ENCODE data around the gene SACS.

DNA sequence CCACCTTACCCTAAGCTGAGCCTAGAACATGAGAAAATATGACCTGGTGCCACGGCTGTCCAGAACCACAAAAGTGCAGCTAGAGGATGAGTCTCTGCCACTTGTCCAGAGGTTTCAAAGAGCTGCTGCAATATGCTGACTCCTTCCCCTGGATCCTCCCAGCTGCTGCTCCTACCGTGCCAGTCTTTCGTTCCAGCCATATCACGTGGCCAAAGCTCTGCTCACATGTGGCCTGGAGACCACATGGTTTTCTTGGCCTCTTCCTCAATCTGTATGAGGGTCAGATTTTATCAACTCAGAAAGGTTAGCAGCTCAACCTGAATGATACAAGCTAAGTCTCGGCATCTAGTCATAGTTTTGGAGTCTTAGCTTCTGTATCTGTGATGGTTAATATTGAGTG is 3.2 kb upstream of the SACS start:
- TF ChIP-seq CTCF (IDR thresholded peaks at IDR 0.05) (no peak), EZH2 (IDR thresholded peaks at IDR 0.05; ENCODE audit: borderline replicate concordance, insufficient read depth, low read depth, low read length, poor library complexity, severe bottlenecking) (no peak)
